CD4-positive, alpha-beta T cell treated with Interleukin-15 for 1 hour (primary cell): ENCODE data around the gene ST8SIA4.
A peak's percentile ranks its signal among the peaks of the same experiment; 100 is the strongest.

Source experiments
- DNase-seq: peaks from one replicate; pipeline ENCODE4 v3.0.0-alpha.2; 2020

The ST8SIA4 gene

DNA sequence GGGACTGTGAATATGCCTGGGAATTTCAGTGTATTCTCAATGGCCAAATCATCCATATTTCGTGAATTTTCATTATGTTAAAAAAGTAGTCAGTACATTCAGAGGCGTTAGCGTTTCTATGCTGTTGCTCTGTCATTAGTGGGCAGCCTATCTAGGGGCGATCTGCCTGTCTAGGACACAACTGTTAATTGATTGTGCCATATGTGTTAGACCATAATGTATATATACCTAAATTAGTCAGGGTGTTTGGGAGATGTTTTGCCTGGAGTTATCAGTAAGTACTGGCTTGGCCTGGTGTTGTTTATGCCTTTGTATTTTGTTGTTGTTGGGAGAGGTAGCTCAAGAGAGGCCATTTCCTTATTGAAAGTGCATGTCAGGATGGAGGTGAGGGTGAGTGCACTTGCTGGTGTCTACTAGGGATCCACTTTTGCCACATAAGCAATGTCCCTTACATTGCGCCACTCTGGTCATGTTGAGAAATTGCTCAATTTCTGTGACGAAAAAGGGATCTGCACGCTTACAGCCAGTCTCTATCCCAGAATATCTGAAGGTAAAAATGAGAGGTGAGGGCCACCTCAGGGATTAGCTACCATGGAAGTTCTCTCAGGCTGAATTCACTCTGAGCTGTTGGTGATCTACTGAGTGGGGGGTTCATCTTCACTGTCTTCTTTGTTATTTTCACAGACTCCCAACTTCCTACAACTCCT lies 123.3 kb downstream of the ST8SIA4 start:
- peak; percentile 57 for DNase-seq

DNA sequence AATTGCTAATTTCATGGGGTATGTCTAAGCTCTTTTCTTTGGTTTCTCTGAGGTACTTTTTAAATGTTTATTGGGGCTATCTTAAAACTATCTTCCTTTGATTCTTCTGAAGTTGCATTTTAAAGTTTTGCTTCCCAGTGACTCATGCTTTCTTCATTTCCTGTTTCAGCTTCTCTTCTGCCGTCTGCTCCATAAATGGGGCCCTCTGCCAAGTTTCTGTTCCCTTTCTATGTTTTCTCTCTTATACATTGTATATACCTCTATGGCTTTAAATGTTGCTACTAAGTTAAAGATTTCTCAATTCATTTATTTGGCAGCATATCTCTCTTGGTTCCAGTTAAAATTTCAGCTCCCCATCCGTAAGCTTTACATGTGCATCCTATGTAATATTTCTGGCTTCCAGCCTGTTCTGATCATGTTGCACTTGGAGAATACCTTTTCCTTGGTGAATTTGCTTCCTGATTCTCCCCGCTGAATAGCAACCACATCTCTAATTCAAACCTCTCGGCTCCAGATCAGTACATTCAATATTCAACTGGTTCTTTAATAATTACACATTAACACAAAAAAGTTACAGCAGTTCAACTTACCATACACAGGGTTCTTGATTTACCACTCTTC lies 125.3 kb downstream of the ST8SIA4 start:
- peak; percentile 51 for DNase-seq

- DNase-seq: no peak
These were observed 127.6 kb downstream of the ST8SIA4 start for GRCh38 chr5:100775533-100775855.

- no peak for DNase-seq
These were observed 130.5 kb downstream of the ST8SIA4 start for GRCh38 chr5:100772548-100772947.

DNA sequence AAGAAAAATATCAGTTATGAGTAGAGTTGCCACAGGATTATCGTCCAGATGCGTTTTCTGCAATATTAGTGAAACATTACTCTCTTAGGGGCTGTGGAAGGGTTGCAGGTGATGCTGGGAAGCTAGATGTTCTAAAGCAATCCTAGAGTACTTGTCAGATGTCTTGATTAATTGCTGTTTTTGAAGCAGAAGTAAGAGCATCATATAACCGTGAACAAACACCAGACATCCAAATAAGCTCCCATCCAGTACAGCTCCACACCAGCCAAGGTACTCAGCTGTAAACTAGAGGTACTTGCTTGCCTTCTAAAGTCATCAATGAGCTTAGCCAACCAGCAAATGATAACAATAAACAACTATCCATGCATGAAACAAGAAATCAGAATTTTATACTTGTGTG lies 131.1 kb downstream of the ST8SIA4 start:
- no peak for DNase-seq

- DNase-seq: no peak
These were observed 131.9 kb downstream of the ST8SIA4 start for GRCh38 chr5:100771181-100771580.

DNA sequence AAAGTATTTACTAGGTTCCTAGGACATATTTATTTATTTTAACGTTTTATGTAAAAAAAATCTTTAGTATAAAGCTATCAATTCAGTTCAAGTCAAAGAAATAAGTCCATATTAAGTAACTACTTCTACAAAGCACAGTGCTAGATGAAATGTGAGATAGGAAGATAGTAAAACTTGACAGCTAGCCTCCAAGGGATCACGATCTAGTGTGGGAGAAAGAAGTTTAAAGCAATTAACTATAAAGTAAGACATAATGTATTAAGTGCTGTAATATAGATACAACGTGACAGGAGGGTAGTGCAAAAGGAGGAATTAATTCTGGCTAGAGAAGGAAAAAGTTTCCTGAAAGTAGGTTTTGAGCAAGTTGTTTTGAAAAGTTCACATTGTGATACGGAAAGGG lies 134.9 kb downstream of the ST8SIA4 start:
- DNase-seq: no peak

GRCh38 chr5:100762995-100763394 lies 140.1 kb downstream of the ST8SIA4 start:
- DNase-seq: no peak

DNA sequence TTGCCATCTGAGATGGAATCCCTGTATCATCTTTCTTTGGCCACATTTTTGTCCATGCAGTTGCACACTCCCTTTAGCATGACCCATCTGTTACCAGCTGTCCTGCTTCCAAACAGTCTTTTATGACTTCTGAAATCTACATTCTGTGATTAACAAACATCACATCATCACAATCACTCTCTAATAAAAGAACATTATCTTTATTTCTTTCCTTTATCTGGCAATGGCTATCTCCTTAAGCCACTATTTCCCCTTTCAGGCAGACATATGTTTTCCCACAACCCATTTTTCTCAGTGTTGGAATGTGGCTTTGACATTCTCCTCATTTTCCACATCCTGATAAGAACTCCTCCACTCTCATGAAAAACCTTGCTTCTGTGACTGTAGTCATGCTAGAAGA lies 141.0 kb downstream of the ST8SIA4 start:
- DNase-seq: no peak

DNA sequence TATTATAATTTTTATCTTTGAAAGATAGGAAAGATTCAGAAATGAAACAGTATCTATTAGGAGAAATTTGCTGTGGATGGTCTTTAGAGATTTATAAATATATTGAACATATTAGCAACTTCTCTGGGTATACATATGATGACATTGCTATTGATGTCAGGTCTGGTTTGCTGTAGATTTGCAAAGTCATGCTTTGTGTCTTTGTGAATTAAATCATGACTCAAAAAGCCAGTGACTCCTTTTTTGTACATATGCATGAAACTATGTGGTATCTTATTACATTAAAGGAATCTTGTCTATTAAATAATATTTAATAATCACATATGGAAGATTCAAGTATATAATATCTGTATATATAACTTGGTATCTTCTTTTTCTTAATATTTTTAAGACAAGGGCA lies 141.9 kb downstream of the ST8SIA4 start:
- DNase-seq: no peak

- DNase-seq: no peak
These were observed 142.4 kb downstream of the ST8SIA4 start for GRCh38 chr5:100760688-100761087.

DNA sequence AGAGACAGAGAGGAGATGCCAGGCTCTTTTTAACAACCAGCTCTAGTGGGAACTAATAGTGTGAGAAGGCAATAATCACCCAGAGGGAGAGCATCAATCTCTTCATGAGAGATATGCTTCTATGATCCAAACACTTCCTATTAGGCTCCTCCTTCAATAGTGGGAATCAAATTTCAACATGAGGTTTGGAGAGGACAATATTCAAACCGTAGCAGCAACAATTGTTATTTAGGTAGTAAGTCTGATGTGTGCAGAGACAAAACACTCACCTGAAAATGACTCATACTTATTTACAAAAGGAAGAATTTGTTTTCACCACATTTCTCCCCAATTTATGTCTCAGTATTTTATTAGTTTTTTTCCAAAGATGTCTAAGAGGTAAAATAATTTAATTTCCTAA lies 144.3 kb downstream of the ST8SIA4 start:
- no peak for DNase-seq

- DNase-seq: no peak
These were observed 144.8 kb downstream of the ST8SIA4 start for GRCh38 chr5:100758306-100758705.

DNA sequence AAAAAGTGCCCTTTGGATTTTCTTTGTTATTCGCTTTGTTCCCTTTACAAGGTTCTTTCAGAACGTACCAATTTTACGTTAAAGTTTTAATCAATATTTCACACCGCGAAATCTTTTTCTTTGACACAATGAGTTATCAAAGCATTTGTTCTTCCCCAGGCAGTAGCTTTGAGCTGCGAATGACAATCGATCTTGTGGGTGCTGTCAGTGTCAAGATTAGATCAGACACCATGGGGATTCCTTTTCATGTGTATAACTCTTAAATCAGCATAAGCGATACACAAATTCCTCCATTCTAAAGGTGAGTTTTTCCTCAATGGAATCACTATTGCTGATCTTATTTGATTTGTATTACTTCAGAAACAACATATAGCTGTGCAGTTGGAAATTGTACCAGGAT lies 145.5 kb downstream of the ST8SIA4 start:
- no peak for DNase-seq
